ENCODE data around the gene GPR156.

The GPR156 gene

GRCh38 chr3:120203016-120203415 lies 82.0 kb downstream of the GPR156 start:
- 0% methylated on average over 1 of the region's 2 CpGs for WGBS (ENCODE audit: insufficient coverage)
- CTCF ChIA-PET: no interaction called here

DNA sequence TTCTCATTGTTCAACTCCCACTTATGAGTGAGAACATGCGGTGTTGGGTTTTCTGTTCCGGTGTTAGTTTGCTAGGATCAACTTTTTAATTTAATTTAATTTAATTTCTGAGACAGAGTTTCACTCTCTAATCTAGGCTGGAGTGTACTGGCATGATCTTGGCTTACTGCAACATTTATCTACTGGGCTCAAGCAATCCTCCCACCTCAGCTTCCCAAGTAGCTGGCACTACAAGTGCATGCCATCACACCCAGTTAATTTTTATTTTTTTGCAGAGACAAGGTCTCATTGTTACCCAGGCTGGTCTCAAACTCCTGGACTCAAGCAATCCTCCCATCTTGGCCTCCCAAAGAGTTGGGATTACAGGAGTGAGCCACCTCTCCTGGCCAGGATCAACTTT lies 82.7 kb downstream of the GPR156 start:
- Histone ChIP-seq H3K4me1 (ENCODE audit: control extremely low read depth in 1 of 4, control insufficient read depth in 4 of 4, insufficient read depth in 4 of 4, low read length in 3 of 4) (peaks cover 0 to 11% (median 5%) of the 10 kb centered on the region in 4 experiments), H3K36me3 (ENCODE audit: control insufficient read depth in 4 of 4, insufficient read depth in 4 of 4, low read length in 3 of 4) (no peaks in the 10 kb centered on the region), H3K27ac (ENCODE audit: insufficient read depth in 1 of 2, low read depth in 1 of 2, low read length in 2 of 2, poor library complexity in 1 of 2, severe bottlenecking in 2 of 2) (no peak overlapping the region), H3K9me3 (ENCODE audit: control extremely low read depth in 1 of 5, control insufficient read depth in 4 of 5, insufficient read depth in 2 of 5, low read depth in 1 of 5, low read length in 4 of 5) (no peaks in the 10 kb centered on the region), H3K27me3 (replicated peaks in 2 of 5; ENCODE audit: control insufficient read depth in 4 of 5, insufficient read depth in 5 of 5, low read length in 4 of 5) (no peaks in the 10 kb centered on the region), H3K4me3 (ENCODE audit: control insufficient read depth in 1 of 7, extremely low read depth in 1 of 7, insufficient read depth in 4 of 7, low read depth in 2 of 7, low read length in 6 of 7) (no peak overlapping the region)
- no CpG with 5 or more reads among the region's 2 CpGs for WGBS (ENCODE audit: insufficient coverage)
- DNase-seq: no peak
- ChIA-PET POLR2A (no interaction called here), CTCF (no interaction called here)

More at GRCh38 chr3:120203016-120203415, 82.0 kb downstream of the GPR156 start:
- Histone ChIP-seq H3K27ac (ENCODE audit: insufficient read depth in 1 of 2, low read depth in 1 of 2, low read length in 2 of 2, poor library complexity in 1 of 2, severe bottlenecking in 2 of 2) (no peak overlapping the region), H3K4me3 (ENCODE audit: control insufficient read depth in 1 of 7, extremely low read depth in 1 of 7, insufficient read depth in 4 of 7, low read depth in 2 of 7, low read length in 6 of 7) (no peak overlapping the region), H3K27me3 (replicated peaks in 2 of 5; ENCODE audit: control insufficient read depth in 4 of 5, insufficient read depth in 5 of 5, low read length in 4 of 5) (no peaks in the 10 kb centered on the region), H3K4me1 (ENCODE audit: control extremely low read depth in 1 of 4, control insufficient read depth in 4 of 4, insufficient read depth in 4 of 4, low read length in 3 of 4) (peaks cover 0 to 11% (median 5%) of the 10 kb centered on the region in 4 experiments), H3K9me3 (ENCODE audit: control extremely low read depth in 1 of 5, control insufficient read depth in 4 of 5, insufficient read depth in 2 of 5, low read depth in 1 of 5, low read length in 4 of 5) (no peaks in the 10 kb centered on the region), H3K36me3 (ENCODE audit: control insufficient read depth in 4 of 4, insufficient read depth in 4 of 4, low read length in 3 of 4) (no peaks in the 10 kb centered on the region)
- POLR2A ChIA-PET: no interaction called here
- DNase-seq: peak in 2 of 3 donors; percentile 31 to 32

- WGBS (ENCODE audit: insufficient coverage): 97% methylated on average over 6 of the region's 6 CpGs
- Histone ChIP-seq H3K4me1 (ENCODE audit: control extremely low read depth in 1 of 4, control insufficient read depth in 4 of 4, insufficient read depth in 4 of 4, low read length in 3 of 4) (peaks cover 0 to 11% (median 5%) of the 10 kb centered on the region in 4 experiments), H3K4me3 (ENCODE audit: control insufficient read depth in 1 of 7, extremely low read depth in 1 of 7, insufficient read depth in 4 of 7, low read depth in 2 of 7, low read length in 6 of 7) (no peak overlapping the region), H3K36me3 (ENCODE audit: control insufficient read depth in 4 of 4, insufficient read depth in 4 of 4, low read length in 3 of 4) (no peaks in the 10 kb centered on the region), H3K9me3 (ENCODE audit: control extremely low read depth in 1 of 5, control insufficient read depth in 4 of 5, insufficient read depth in 2 of 5, low read depth in 1 of 5, low read length in 4 of 5) (no peaks in the 10 kb centered on the region), H3K27ac (ENCODE audit: insufficient read depth in 1 of 2, low read depth in 1 of 2, low read length in 2 of 2, poor library complexity in 1 of 2, severe bottlenecking in 2 of 2) (no peak overlapping the region), H3K27me3 (replicated peaks in 2 of 5; ENCODE audit: control insufficient read depth in 4 of 5, insufficient read depth in 5 of 5, low read length in 4 of 5) (no peaks in the 10 kb centered on the region)
- ChIA-PET POLR2A (no interaction called here), CTCF (interaction anchor here (0.6 kb wide), 1 partner anchor 397 kb away, joined by 3 read pairs; no protein-coding TSS in a partner anchor)
- no peak for DNase-seq
Observed at GRCh38 chr3:120200493-120201235, 84.4 kb downstream of the GPR156 start.

- Histone ChIP-seq H3K27me3 (replicated peaks in 2 of 5; ENCODE audit: control insufficient read depth in 4 of 5, insufficient read depth in 5 of 5, low read length in 4 of 5) (no peaks in the 10 kb centered on the region), H3K4me1 (ENCODE audit: control extremely low read depth in 1 of 4, control insufficient read depth in 4 of 4, insufficient read depth in 4 of 4, low read length in 3 of 4) (peaks cover 0 to 11% (median 5%) of the 10 kb centered on the region in 4 experiments), H3K9me3 (ENCODE audit: control extremely low read depth in 1 of 5, control insufficient read depth in 4 of 5, insufficient read depth in 2 of 5, low read depth in 1 of 5, low read length in 4 of 5) (no peaks in the 10 kb centered on the region), H3K4me3 (ENCODE audit: control insufficient read depth in 1 of 7, extremely low read depth in 1 of 7, insufficient read depth in 4 of 7, low read depth in 2 of 7, low read length in 6 of 7) (no peak overlapping the region), H3K27ac (ENCODE audit: insufficient read depth in 1 of 2, low read depth in 1 of 2, low read length in 2 of 2, poor library complexity in 1 of 2, severe bottlenecking in 2 of 2) (no peak overlapping the region), H3K36me3 (ENCODE audit: control insufficient read depth in 4 of 4, insufficient read depth in 4 of 4, low read length in 3 of 4) (no peaks in the 10 kb centered on the region)
- peak; percentile 16 to 43 (median 23) for DNase-seq
- CTCF ChIA-PET: interaction anchor here (0.9 to 2.0 kb wide), 5 partner anchors 9 to 367 kb away, joined by 3 to 5 read pairs (median 4); no protein-coding TSS in a partner anchor
- POLR2A ChIA-PET: no interaction called here
- 69% methylated on average over 3 of the region's 3 CpGs for WGBS (ENCODE audit: insufficient coverage)
Observed at GRCh38 chr3:120198305-120198878, 86.6 kb downstream of the GPR156 start.

- Histone ChIP-seq H3K27me3 (replicated peaks in 2 of 5; ENCODE audit: control insufficient read depth in 4 of 5, insufficient read depth in 5 of 5, low read length in 4 of 5) (no peaks in the 10 kb centered on the region), H3K4me1 (ENCODE audit: control extremely low read depth in 1 of 4, control insufficient read depth in 4 of 4, insufficient read depth in 4 of 4, low read length in 3 of 4) (no peaks in the 10 kb centered on the region), H3K36me3 (ENCODE audit: control insufficient read depth in 4 of 4, insufficient read depth in 4 of 4, low read length in 3 of 4) (no peaks in the 10 kb centered on the region), H3K27ac (ENCODE audit: insufficient read depth in 1 of 2, low read depth in 1 of 2, low read length in 2 of 2, poor library complexity in 1 of 2, severe bottlenecking in 2 of 2) (no peak overlapping the region), H3K9me3 (ENCODE audit: control extremely low read depth in 1 of 5, control insufficient read depth in 4 of 5, insufficient read depth in 2 of 5, low read depth in 1 of 5, low read length in 4 of 5) (no peaks in the 10 kb centered on the region), H3K4me3 (ENCODE audit: control insufficient read depth in 1 of 7, extremely low read depth in 1 of 7, insufficient read depth in 4 of 7, low read depth in 2 of 7, low read length in 6 of 7) (no peak overlapping the region)
- WGBS (ENCODE audit: insufficient coverage): no CpG with 5 or more reads among the region's 2 CpGs
- no peak for DNase-seq
- POLR2A ChIA-PET: no interaction called here
- CTCF ChIA-PET: interaction anchor here (1.2 to 2.4 kb wide), 3 partner anchors 10 to 304 kb away, joined by 3 to 8 read pairs (median 5); no protein-coding TSS in a partner anchor
Observed at GRCh38 chr3:120196812-120197211, 88.2 kb downstream of the GPR156 start.

GRCh38 chr3:120196333-120196732 lies 88.7 kb downstream of the GPR156 start:
- Histone ChIP-seq H3K4me3 (ENCODE audit: control insufficient read depth in 1 of 7, extremely low read depth in 1 of 7, insufficient read depth in 4 of 7, low read depth in 2 of 7, low read length in 6 of 7) (no peak overlapping the region), H3K27me3 (replicated peaks in 2 of 5; ENCODE audit: control insufficient read depth in 4 of 5, insufficient read depth in 5 of 5, low read length in 4 of 5) (no peaks in the 10 kb centered on the region), H3K27ac (ENCODE audit: insufficient read depth in 1 of 2, low read depth in 1 of 2, low read length in 2 of 2, poor library complexity in 1 of 2, severe bottlenecking in 2 of 2) (no peak overlapping the region), H3K4me1 (ENCODE audit: control extremely low read depth in 1 of 4, control insufficient read depth in 4 of 4, insufficient read depth in 4 of 4, low read length in 3 of 4) (no peaks in the 10 kb centered on the region), H3K36me3 (ENCODE audit: control insufficient read depth in 4 of 4, insufficient read depth in 4 of 4, low read length in 3 of 4) (no peaks in the 10 kb centered on the region), H3K9me3 (ENCODE audit: control extremely low read depth in 1 of 5, control insufficient read depth in 4 of 5, insufficient read depth in 2 of 5, low read depth in 1 of 5, low read length in 4 of 5) (peaks cover 0 to under 1% (median 0%) of the 10 kb centered on the region in 5 experiments)
- 94% methylated on average over 4 of the region's 4 CpGs for WGBS (ENCODE audit: insufficient coverage)
- POLR2A ChIA-PET: no interaction called here
- no peak for DNase-seq
- CTCF ChIA-PET: interaction anchor here (1.2 to 2.4 kb wide), 2 partner anchors 13 to 303 kb away, joined by 3 to 8 read pairs; no protein-coding TSS in a partner anchor

DNA sequence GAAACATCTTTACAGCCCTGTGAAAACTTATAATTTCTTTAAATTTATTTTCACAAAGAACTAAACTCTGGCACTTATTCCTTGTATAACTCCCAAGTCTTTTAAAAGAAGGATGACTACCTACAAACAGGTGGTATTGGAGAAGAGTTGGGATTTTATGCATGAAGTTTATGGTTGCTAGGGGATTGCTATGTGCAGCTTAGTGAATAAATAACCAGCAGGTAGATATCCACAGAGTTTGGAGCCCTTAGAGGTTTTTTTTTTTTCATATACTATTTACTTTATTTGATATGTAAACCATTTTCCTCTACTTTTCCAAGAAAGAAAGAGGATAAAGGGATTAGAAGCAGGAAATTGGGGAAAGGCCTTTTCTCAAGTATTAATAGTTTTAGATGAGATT lies 91.5 kb downstream of the GPR156 start:
- Histone ChIP-seq H3K27ac (ENCODE audit: insufficient read depth in 1 of 2, low read depth in 1 of 2, low read length in 2 of 2, poor library complexity in 1 of 2, severe bottlenecking in 2 of 2) (no peak overlapping the region), H3K9me3 (ENCODE audit: control extremely low read depth in 1 of 5, control insufficient read depth in 4 of 5, insufficient read depth in 2 of 5, low read depth in 1 of 5, low read length in 4 of 5) (peaks cover 0 to 1% (median 0%) of the 10 kb centered on the region in 5 experiments), H3K4me3 (ENCODE audit: control insufficient read depth in 1 of 7, extremely low read depth in 1 of 7, insufficient read depth in 4 of 7, low read depth in 2 of 7, low read length in 6 of 7) (no peak overlapping the region), H3K27me3 (replicated peaks in 2 of 5; ENCODE audit: control insufficient read depth in 4 of 5, insufficient read depth in 5 of 5, low read length in 4 of 5) (no peaks in the 10 kb centered on the region), H3K36me3 (ENCODE audit: control insufficient read depth in 4 of 4, insufficient read depth in 4 of 4, low read length in 3 of 4) (no peaks in the 10 kb centered on the region), H3K4me1 (ENCODE audit: control extremely low read depth in 1 of 4, control insufficient read depth in 4 of 4, insufficient read depth in 4 of 4, low read length in 3 of 4) (no peaks in the 10 kb centered on the region)
- DNase-seq: no peak
- ChIA-PET POLR2A (no interaction called here), CTCF (interaction anchor here (1.1 to 1.3 kb wide), 2 partner anchors 24 to 48 kb away, joined by 3 to 5 read pairs; no protein-coding TSS in a partner anchor)
